Activated CD4-positive, alpha-beta T cell treated with anti-CD3 and anti-CD28 coated beads, Interleukin-2, amount 50 U/mL, for 48 hours (primary cell): ENCODE data around the gene XPOT.

Experiments used
- DNase-seq, 2 experiments: peaks; one replicate each; pipeline ENCODE4 v3.0.0-alpha.2; 2020

The XPOT gene

DNA sequence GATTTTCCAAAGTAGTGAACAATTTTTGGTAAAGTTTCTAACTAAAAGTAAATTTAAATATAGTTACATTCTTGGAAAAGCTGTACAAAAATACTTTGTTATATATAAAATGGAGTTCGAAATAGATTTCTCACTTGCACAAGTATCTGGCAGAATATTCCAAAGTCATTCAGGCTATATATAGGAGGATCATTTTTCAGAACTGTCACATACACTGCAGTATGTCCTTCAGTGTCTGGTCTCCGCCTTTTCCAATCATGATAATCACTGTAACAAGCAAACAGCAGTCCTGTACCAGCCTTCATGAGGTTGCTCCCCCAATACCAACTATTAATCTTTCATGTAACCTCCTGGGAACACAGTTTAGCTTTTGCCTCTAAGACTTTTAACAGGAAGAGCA, 66.3 kb downstream of the XPOT start:
- no peak for DNase-seq

DNA sequence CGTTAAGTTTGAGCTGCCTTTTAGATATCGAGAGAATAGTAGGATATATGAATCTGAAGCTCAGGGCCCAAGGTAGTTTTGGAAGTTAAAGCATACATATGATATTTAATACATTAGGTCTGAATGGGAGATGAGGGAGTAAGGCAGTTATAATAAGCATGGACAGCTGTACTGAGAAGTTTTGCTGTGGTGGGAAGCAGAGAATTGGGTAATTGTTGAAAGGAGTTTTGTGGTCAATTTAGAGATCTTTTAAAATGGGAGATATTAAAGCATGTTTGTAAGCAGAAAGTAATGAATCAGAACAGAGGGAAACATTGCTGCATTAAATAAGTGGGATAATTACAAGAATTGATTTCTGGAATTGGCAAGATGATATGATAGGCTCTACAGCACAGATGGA, 69.0 kb downstream of the XPOT start:
- no peak for DNase-seq

DNA sequence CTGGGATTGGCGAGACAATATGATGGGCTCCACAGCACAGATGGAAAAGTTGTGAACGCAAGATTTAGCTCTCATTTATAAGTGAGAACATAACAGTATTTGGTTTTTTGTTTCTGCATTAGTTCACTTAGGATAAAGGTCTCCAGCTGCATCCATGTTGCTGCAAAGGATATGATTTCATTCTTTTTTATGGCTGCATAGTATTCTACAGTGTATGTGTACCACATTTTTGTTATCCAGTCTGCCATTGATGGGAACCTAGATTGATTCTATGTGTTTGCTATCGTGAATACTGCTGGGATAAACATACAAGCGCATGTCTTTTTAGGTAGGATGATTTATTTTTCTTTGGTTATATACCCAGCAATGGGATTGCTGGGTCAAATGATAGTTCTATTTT, 71.3 kb downstream of the XPOT start:
- DNase-seq, result no peak

DNA sequence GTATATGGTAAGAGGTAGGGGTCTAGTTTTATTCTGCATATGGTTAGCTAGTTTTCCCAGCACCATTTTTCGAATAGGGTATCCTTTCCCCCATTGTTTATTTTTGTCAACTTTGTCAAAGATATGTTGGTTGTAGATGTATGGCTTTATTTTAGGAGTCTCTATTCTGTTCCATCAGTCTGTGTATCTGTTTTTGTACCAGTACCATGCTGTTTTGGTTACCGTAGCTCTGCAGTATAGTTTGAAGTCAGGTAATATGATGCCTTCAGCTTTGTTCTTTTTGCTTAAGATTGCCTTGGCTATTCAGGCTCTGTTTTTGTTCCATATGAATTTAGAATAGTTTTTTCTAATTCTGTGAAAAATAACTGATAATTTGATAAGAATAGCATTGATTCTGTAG, 72.7 kb downstream of the XPOT start:
- DNase-seq, result no peak

DNA sequence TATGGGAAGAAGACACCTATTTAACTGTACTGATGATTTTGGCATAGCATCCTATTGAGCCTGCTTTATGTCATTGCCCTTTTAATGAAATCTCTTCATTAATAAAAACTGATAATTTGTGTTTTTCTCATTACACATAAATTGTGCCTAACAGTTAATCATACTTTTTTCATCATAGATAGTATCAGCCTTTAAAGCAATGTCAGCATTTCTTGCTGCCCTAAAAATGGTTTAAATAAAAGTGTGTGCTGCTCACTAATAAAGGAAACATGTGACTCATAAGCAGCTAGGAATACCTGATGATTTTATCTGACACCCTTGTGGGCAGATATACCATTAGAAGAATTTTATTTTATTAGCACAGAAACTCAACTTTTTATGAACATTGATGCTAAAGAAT, 74.5 kb downstream of the XPOT start:
- no peak for DNase-seq

DNA sequence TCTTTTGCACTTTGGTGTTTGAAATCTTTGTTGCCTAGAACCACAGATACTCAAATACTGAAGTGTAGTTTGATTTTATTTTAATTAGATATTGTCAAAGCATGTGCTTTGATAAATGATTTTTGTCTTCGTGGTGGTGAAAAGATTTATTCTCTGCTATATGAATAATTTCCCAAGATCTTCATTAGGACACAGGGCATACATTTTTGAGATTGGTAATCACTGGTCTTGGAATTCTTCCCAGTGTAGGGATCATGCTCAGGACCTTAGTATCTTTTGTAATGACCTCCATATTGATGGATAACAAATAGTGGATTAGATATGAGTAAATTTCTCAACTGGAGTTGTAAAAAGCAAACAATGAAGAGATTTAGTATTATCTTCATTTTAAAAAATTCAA, 76.0 kb downstream of the XPOT start:
- DNase-seq, result no peak

DNA sequence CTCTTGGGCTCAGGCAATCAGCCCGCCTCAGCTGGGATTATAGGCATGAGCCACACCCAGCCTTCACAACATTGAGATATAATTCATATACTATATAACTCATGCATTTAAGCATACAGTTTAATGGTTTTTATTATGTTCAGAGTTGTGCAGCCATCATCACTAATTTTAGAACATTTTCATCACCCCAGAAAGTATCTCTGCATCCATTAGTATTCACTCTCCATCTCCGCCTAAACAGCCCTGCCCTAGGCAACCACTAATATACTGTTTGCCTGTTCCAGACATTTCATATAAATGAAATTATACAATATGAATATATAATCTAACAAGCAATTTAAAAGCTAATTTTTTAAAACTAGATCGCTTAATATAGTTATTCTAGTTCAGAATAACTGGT, 82.5 kb downstream of the XPOT start:
- no peak for DNase-seq

DNA sequence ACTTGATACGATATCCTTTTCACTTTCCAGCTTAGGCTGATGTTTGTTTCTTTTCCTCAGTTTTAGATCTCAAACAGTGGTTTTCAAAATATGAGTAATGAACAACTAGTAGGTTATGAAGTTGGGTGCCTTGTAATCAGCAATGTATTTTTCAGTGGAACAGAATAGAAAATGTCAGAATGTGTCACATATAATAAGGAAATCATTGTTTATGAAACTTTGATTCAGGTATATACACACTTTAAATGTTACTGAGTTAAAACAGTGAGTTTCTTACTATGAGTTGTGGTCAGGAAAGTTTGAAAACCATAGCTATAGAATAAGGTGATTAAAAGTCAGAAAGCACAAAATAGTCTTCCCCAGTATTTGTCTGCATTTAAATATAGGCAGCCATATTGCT, 87.5 kb downstream of the XPOT start:
- no peak for DNase-seq

DNA sequence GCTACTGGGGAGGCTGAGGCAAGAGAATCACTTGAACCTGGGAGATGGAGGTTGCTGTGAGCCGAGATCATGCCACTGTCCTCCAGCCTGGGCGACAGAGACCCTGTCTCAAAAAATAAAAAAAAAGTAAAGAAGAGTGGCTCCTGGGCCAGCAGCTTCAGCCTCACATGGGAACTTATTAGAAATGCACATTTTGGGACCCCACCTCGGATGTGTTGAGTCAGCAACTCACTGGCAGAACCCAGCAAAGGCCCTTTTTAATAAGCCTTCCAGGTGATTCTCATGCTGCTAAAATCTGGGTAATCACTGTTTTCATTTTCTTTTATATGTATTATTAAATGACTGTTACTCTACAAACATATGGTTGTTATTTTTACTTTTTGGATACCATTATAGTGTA, 89.3 kb downstream of the XPOT start:
- DNase-seq, result no peak

DNA sequence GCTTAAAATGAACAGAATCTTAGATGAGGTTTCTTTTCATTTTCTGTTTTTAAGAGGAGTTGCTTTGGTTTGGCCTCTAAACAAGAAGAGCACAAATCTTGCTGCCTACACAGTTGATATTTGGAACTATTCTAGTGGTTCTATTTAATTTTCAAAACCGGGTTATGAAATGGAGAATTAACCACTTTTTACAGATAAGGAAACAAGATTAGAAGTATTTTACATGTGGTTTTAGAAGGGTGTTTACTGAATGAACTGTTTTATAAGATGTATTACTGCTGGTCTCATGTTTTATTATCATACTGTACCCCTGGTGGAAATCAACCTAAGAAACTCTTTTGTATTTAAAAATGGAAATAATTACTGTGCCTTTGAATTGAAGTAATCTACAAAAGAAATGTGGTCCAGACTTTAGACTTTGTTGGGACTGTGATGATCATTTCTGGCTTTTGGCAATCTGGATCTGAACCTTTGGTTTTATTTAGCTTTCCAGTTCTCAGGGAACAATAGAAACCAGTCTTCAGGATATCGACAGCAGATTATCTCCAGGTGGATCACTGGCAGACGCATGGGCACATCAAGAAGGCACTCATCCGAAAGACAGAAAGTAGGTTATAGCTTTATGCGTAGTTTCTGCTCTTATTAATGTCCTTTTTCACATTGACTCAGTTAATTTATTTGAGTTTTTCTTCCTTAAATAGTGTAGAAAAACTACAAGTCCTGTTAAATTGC, 91.0 kb downstream of the XPOT start:
- no peak for DNase-seq

DNA sequence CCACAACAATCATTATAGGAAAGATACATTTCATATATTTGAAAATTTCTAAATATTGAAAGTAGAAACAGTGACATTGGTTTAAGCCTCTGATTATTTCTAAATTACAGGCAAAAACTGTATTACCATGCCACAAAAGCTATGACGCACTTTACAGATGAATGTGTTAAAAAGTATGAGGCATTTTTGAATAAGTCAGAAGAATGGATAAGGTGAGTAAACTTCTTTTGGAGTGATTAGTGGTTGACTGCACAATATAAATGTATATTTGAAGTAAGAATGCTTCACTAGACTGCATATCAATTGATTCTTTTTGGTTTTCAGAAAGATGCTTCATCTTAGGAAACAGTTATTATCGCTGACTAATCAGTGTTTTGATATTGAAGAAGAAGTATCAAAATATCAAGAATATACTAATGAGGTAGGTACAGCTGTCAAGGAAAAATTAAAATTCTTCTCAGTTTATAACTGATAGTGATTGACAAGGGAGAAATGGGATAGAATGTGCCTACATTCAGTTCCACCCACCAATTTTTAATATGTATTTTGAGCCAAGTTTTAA, 92.7 kb downstream of the XPOT start:
- DNase-seq, result no peak

DNA sequence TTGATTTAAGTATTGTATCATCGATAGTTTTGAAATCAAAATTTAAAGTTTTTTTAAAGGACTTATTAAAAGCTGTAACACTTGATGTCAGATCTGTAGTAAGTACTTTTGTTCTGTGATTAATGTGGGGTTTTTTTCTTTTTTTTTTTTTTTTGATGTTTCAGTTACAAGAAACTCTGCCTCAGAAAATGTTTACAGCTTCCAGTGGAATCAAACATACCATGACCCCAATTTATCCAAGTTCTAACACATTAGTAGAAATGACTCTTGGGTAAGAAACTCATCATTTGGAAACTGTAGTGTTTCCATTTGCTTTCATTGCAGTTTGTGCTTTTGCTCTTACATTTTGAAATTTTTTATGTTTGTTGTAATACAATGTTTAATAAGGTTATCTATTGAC, 93.3 kb downstream of the XPOT start:
- DNase-seq, result no peak

DNA sequence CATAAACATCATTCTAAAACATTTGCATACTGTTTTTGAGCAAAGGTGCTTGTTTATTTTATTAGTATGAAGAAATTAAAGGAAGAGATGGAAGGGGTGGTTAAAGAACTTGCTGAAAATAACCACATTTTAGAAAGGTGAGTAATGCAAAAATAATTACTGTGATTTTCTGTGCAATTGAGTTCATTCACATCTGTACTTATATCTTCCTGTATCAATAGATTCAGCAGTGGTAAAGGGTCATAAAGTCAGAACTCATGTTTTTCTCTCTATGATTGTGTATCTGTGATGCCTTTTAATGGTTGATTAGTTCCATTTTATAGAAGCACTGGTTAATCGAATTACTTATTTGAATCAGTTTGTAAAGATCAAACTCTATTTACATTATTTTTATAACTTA, 93.7 kb downstream of the XPOT start:
- no peak for DNase-seq

DNA sequence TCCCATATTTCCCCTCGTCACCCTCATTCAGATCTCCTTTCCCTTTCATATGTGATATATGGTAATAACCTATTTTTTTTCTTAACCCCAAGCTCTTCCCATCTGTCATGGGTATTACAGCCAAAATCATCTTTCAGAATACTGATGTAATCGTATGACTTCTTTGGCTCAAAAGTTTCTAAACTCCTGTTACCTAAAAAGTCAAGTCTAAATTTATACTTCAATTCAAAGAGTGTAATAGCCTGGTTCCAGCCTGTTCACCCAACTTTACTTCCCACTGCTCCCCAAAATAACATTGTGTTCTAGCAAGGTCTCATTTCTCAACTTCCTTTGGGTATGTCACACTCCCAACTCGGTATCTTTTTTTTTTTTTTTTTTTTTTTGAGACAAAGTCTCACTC, 96.2 kb downstream of the XPOT start:
- DNase-seq, result no peak
